ENCODE measurements around the gene KLHL21.

The KLHL21 gene

DNA sequence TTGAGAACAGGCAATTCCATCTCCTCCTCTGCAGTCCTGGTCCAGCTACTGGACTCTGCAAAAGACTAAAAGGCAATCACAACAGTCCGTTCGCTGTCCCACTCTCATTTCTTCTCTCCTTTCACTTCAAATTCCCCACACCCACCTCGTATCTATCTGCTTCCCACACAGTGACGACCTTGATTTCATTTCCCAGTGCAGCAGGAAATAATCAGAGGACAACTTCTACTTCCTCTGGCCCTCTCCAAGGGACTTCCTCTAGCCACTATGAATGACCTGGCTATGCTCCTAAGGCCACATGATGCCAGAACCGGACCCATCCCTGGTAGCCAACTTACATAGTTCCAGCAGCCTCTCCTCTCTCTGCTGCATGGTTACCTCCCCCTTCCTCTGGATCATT lies 56.3 kb downstream of the KLHL21 start:
- no peak for DNase-seq

DNA sequence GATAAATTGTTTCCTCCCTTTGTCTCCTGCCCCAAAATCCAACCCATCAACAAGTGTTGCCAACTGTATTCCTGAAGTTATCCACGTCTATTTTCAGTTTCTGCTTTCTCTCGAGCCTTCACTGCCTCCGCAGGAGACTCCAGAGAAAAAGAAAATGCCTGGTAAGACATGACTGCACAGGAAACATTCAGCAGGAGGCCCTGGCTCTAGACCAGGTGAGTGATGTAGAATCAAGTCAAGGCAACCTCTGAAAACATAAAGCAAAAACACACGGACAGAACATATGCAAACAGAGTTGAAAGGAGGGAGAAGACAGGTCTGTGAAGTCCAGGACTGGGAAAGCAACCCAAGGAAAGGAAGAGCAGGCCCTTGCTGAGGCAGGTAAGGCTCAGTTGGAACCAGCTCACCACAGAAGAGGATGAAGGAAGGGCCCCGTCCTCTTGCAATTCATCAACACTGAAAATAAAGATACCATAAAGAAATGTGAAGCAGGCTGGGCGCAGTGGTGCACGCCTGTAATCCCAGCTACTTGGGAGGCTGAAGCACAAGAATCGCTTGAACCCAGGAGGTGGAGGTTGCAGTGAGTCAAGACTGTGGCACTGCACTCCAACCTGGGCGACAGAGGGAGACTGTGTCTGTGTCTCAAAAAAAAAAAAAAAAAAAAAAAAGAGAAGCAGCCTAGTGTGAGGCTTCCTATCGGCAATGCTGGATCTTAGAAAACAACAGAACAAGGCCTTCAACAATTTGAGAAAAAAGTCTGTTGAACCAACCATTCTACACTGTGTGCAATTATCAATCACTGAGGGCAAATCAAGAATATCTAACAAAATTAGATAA lies 57.2 kb downstream of the KLHL21 start:
- DNase-seq = peak in 1 of 5 experiments; percentile 59

DNA sequence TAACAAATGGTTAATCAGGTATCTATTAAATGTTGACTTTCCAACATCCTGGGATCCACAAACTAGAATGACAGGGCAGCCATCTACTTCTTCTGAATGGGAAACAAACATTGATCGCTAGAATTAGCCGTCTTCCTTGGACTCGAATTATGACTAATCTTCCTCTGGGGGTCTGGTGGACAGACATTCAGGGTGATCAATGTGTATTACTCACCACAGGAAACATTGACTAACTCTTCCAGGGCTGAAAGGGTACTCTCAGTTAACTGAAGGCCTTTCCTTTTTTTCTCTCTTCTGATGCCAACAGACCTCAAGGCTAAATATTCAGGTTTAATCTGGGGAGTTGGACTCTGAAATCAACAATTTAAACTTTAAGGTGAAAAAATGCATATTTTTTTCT lies 57.8 kb downstream of the KLHL21 start:
- no peak for DNase-seq

Data from T-helper 2 cell (primary cell).